ENCODE measurements around the gene TMCC3. TPM values are rescaled to one million over a fixed set of nuclear protein-coding genes. Genes with fewer than 3 reads are reported as not detected.

TMCC3 gene, protein sequence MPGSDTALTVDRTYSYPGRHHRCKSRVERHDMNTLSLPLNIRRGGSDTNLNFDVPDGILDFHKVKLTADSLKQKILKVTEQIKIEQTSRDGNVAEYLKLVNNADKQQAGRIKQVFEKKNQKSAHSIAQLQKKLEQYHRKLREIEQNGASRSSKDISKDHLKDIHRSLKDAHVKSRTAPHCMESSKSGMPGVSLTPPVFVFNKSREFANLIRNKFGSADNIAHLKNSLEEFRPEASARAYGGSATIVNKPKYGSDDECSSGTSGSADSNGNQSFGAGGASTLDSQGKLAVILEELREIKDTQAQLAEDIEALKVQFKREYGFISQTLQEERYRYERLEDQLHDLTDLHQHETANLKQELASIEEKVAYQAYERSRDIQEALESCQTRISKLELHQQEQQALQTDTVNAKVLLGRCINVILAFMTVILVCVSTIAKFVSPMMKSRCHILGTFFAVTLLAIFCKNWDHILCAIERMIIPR
- total RNA-seq (2014; rRNA removed; shearing (Covaris generic)), result 2.4 and 3.6 TPM in 2 replicates
- 1.4 and 1.6 TPM in 2 replicates for polyA plus RNA-seq (2016; fragmentation: Nextera tagmentation; extraction: Ambion mirVana)
- long read RNA-seq, partial matches to known transcripts, result 0 of 1 reads
- long read RNA-seq, other reads (novel, unspliced or antisense), result 1 of 1 reads

- H3K27me3 Mint-ChIP-seq (ENCODE audit: insufficient read depth, low read depth, poor library complexity), result peaks cover 20% of the 10 kb centered on the region
- H3K4me3 Mint-ChIP-seq, result peak within 1 kb of the TSS; percentile 81
- H3K4me2 ChIP-seq, result peak within 1 kb of the TSS; percentile 96
- no peak within 1 kb of the TSS for H3K27ac ChIP-seq (ENCODE audit: low read depth)
- H3K36me3 ChIP-seq (ENCODE audit: insufficient read depth), result no peaks in the 10 kb centered on the region
- no peaks in the 10 kb centered on the region; the same call in 2 of the 3 replicates for H3K9me3 Mint-ChIP-seq
- H3K79me2 ChIP-seq (replicated peaks; ENCODE audit: insufficient read depth), result no peaks in the 10 kb centered on the region
- peaks cover 20% of the 10 kb centered on the region for H3K4me1 Mint-ChIP-seq
- H3K27ac Mint-ChIP-seq, result no peak within 1 kb of the TSS
- H3K27me3 ChIP-seq (ENCODE audit: insufficient read depth), result peaks cover 29% of the 10 kb centered on the region
- peak; percentile 66 for DNase-seq (ENCODE audit: low spot score)
- H2AFZ ChIP-seq, result peak within 1 kb of the TSS; percentile 99
- H4K20me1 ChIP-seq (replicated peaks; ENCODE audit: insufficient read depth), result no peaks in the 10 kb centered on the region; the same call in 1 of the 2 replicates
- peak within 1 kb of the TSS; percentile 80 for H3K4me3 ChIP-seq
- ATAC-seq, result peak; percentile 73
- TF ChIP-seq ETS1 (IDR thresholded peaks at IDR 0.05) (no peak), POLR2AphosphoS5 (IDR thresholded peaks at IDR 0.05; ENCODE audit: low read depth) (peak; percentile 30; the same call in 1 of the 2 replicates)
- H3K36me3 Mint-ChIP-seq (ENCODE audit: low read depth), result no peaks in the 10 kb centered on the region; the same call in 2 of the 3 replicates
- H3K4me1 ChIP-seq (ENCODE audit: insufficient read depth), result peaks cover 19% of the 10 kb centered on the region
- H3F3A ChIP-seq (replicated peaks; ENCODE audit: low read depth), result peaks cover 7% of the 10 kb centered on the region; the same call in 1 of the 2 replicates
- no peaks in the 10 kb centered on the region for H3K9me2 ChIP-seq (ENCODE audit: insufficient read depth)
These were observed at the start of gene TMCC3 for GRCh38 chr12:94650143-94651056. TMCC3 (minus strand) TSS chr12:94650557; CDS start chr12:94650430, 127 bp downstream.

DNA sequence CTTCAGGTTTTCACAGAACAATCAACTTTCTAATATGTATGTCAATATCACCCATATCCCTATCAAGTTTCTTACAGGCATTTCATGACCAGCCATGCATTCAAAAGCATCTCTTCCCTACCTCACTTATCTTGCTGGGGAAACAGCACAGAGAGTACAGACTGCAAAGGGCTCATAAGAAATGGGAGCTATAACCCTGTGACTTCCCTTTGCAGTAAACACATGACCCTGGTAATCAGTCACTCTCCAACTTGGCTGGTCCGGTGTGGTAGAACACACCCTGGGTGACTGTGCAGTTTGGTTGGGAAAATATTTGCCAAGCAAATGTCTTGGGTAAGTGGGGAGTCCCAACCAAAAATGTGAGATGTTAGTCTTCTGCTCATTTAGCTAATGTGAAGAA, 49.4 kb upstream of the TMCC3 start:
- H3K79me2 ChIP-seq (replicated peaks; ENCODE audit: insufficient read depth), result no peaks in the 10 kb centered on the region
- no peak overlapping the region for H3K27ac Mint-ChIP-seq
- DNase-seq (ENCODE audit: low spot score), result no peak
- TF ChIP-seq ETS1 (IDR thresholded peaks at IDR 0.05) (no peak), ZNF331 (CRISPR knock-in tag; IDR thresholded peaks at IDR 0.05; ENCODE audit: low read depth) (no peak), NANOG (IDR thresholded peaks at IDR 0.05; ENCODE audit: borderline replicate concordance) (no peak), POLR2AphosphoS5 (IDR thresholded peaks at IDR 0.05; ENCODE audit: low read depth) (no peak), STAT1 (IDR thresholded peaks at IDR 0.05; ENCODE audit: unreplicated experiment) (no peak), ZNF462 (CRISPR knock-in tag; IDR thresholded peaks at IDR 0.05) (no peak), CREB1 (CRISPR knock-in tag; IDR thresholded peaks at IDR 0.05; ENCODE audit: low read depth) (no peak)

More for the DNA sequence above, 49.4 kb upstream of the TMCC3 start:
- peaks cover 2% of the 10 kb centered on the region; the same call in 2 of the 3 replicates for H3K4me1 Mint-ChIP-seq
- Histone ChIP-seq H3K9me2 (ENCODE audit: insufficient read depth) (0 out of 2 replicates have a peak, but pooled peaks cover 2% of the 10 kb centered on the region), H3K36me3 (ENCODE audit: insufficient read depth) (no peaks in the 10 kb centered on the region), H3K4me3 (no peak overlapping the region), H3K27me3 (ENCODE audit: insufficient read depth) (no peaks in the 10 kb centered on the region), H3K27ac (ENCODE audit: low read depth) (no peak overlapping the region), H3F3A (replicated peaks; ENCODE audit: low read depth) (no peaks in the 10 kb centered on the region), H4K20me1 (replicated peaks; ENCODE audit: insufficient read depth) (0 out of 2 replicates have a peak, but pooled peaks cover 3% of the 10 kb centered on the region), H3K4me2 (no peak overlapping the region), H3K4me1 (ENCODE audit: insufficient read depth) (no peaks in the 10 kb centered on the region), H2AFZ (no peak overlapping the region)
- no peaks in the 10 kb centered on the region for H3K27me3 Mint-ChIP-seq (ENCODE audit: insufficient read depth, low read depth, poor library complexity)
- ATAC-seq, result no peak
- no peak overlapping the region for H3K4me3 Mint-ChIP-seq
- H3K36me3 Mint-ChIP-seq (ENCODE audit: low read depth), result no peaks in the 10 kb centered on the region
- H3K9me3 Mint-ChIP-seq, result no peaks in the 10 kb centered on the region

Data from GM23338 (cell line).